Measurements from ENCODE around the gene FKBP9.
"Not testable (repeated sequence)": the region's sequence is repeated elsewhere in the genome, so short reads cannot be mapped to it uniquely, and the experiment has no call there.

FKBP9 gene

DNA sequence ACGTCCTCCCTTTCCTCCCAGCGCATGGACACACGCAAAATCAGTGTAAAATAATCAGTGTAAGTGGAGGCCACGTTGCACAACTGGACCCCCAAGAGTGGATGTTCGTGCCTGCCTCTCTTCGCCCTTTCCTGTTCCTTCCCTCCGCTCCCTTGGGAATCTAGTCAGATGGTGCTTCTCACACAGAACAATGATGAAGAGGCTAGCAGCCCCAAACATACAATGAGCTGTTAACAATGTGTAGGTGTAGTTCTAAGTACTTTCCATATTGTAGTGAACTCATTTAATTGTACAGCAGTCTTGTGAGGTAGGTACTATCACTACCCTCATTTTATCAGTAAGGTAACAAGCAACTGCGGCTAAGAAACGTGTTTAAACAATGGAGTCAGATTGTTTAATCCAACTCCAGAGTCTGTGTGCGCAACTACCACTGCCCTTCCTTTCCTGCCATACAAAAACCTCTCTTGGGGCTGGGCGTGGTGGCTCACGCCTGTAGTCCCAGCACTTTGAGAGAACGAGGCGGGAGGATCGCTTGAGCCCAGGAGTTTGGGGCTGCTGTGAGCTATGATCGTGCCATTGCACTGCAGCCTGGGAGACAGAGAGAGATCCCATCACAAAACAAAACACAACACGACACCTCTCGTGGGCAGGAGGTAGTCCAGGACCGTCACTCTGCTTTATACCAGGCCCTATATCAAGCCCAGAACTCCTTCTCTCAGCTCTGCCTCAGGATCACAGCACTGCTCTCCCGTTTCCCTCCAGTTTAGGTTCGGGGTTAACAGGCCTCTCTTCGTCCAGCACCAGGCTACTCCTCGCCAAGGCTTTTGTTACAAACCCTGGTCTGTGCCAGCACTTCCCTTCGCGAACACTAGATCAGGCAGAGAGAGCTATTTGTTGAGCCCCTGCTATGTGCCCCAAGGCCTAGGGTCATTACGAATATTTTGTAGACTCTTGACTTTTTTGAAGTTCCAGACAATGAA, 1.1 kb downstream of the FKBP9 start:
- DNase-seq (ENCODE audit: low read depth) = no peak

DNA sequence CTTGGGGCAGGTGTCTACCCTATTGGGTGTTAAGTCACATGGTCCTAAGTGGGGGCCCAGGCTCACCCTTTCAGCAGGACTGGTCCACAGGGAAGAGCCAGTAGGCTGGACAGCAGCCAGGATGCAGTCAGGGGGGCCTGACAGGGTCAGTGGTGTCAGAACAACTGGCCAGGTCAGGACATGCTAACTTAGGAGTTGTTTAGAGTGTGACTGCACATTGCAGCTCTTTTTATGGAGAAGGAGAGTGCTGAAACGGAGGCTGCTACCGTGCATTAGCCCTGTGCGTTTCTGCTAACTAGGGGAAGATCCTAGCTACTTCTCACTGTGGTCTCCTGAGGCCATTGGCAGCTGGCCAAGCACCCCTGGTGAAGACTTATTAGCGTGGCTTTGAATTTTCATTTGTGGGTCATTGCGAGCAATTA, 6.7 kb downstream of the FKBP9 start:
- not testable (repeated sequence) for DNase-seq (ENCODE audit: low read depth)

GRCh38 chr7:32964461-32965159, 7.4 kb downstream of the FKBP9 start:
- DNase-seq (ENCODE audit: low read depth) = not testable (repeated sequence)

DNA sequence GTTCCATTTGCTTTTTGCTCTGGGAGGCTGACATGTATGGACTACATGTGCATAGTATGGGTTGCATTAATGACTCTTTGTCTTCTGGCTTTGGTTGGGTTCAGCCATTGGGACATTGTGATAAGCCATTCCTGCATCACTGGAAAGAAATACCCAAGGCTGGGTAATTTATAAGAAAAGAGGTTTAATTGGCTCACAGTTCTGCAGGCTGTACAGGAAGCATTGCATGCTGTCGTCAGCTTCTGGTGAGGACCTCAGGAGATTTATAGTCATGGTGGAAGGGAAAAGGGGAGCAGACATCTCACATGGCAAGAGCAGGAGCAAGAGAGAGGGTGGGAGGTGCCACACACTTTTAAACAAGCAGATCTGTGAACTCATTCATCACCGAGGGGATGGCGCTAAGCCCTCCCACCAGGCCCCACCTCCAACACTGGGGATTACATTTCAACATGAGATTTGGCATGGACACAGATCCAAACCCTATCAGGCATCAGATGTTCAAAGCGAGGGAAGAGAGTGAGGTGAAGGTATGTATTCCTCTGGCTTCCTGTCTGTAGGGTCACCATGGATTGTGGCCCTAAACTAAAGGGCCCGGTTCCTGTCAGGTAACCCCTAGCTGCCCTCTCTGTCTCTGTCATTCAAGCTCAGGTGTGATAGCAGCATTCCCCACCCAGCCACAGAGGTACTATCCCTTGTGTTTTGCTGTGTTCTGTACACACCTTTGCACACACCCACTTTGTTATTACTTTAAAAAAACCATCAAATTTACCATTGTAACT, 9.4 kb downstream of the FKBP9 start:
- DNase-seq (ENCODE audit: low read depth) = not testable (repeated sequence)

- not testable (repeated sequence) for DNase-seq (ENCODE audit: low read depth)
Measured at GRCh38 chr7:32967268-32967582, 10.0 kb downstream of the FKBP9 start.

- not testable (repeated sequence) for DNase-seq (ENCODE audit: low read depth)
Measured at GRCh38 chr7:32971967-32972366, 14.7 kb downstream of the FKBP9 start.

- not testable (repeated sequence) for DNase-seq (ENCODE audit: low read depth)
Measured at GRCh38 chr7:32977159-32977558, 19.9 kb downstream of the FKBP9 start.

GRCh38 chr7:32979246-32979645, 22.0 kb downstream of the FKBP9 start:
- DNase-seq (ENCODE audit: low read depth) = not testable (repeated sequence)

- DNase-seq (ENCODE audit: low read depth) = not testable (repeated sequence)
Measured at GRCh38 chr7:32979902-32980301, 22.7 kb downstream of the FKBP9 start.

DNA sequence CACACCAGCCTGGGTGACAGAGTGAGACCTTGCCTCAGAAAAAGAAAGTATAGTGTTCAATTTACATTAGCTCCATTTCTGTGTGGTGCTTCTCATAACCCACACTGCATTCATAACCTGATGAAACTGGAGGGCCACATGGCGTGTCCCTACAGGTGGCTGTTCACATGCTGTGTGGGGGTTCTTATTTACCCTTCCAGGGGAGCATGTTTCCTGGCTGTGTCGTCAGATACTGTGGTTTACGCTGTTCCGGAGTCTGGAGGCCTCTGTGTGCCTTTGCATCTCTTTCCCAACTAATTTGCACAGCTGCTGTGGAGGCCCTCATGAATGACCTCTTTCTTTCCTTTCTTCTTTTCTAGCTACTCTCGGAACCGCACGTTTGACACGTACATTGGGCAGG, 30.9 kb downstream of the FKBP9 start:
- not testable (repeated sequence) for DNase-seq (ENCODE audit: low read depth)

DNA sequence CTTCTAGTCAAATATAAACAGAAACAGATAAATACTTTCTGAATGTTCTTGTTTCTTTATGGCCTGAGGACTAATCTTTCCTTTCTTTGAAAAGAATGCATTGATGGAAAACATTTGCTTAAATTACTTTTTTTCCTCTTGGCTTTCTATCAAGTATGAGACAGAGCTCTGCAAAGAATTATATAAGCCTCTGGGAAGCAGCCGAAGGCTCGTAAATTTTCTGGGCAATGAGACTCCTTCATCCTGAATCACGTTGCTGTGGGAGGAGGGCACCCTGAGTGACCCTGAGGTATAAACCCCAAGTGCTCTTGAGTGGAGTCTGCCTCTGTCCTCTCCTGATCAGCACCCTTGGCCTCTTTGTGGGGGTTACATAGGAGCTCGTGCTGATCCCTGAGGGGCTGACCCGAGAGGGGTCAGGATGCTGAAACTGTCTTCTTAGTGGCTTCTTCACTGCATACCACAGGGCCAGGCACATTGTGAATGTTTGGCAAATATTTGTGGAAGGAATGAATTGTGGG, 33.9 kb downstream of the FKBP9 start:
- DNase-seq (ENCODE audit: low read depth) = not testable (repeated sequence)

- not testable (repeated sequence) for DNase-seq (ENCODE audit: low read depth)
Measured at GRCh38 chr7:32991975-32992700, 34.9 kb downstream of the FKBP9 start.

- DNase-seq (ENCODE audit: low read depth) = not testable (repeated sequence)
Measured at GRCh38 chr7:32992750-32993149, 35.5 kb downstream of the FKBP9 start.

GRCh38 chr7:32997956-32998355, 40.7 kb downstream of the FKBP9 start:
- DNase-seq (ENCODE audit: low read depth) = not testable (repeated sequence)

DNA sequence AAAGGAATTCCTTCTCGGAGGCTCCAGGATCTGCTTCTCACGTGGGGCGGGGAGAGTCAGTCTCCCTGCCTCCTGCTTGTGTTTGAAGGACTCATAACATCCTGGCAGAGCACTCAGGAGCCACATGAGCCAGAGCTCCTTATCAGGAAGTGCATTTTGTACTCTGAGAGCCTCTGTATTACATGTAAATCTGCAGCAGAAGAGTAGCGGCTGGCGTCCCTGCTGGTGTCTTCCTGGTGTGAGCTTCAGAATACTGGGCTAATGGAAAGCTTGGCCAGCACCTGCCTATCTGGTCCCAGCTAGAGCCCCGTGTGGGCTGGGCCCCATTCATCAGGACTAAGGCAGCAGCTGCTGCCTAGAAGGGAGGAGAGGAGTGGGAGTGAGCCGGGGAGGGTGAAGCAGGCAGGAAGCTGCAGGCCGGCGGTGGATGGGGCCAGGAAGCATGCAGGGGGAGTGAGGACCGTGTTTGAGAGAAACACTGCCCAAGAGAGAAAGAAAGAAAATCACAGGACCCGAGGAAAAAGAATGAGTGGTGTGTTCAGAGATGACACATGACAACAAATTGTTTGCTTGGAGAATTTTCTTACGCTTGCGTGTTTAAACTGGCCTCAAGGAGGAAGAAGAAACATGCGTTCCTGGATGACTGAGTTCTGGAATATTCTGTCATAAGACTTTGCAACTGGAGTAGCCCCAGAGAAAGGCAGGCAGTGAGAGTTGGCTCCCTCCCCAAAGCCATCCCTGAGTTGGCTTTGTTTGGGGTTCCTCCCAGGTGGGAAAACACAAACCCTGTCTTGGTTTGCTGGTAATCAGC, 41.3 kb downstream of the FKBP9 start:
- not testable (repeated sequence) for DNase-seq (ENCODE audit: low read depth)

DNA sequence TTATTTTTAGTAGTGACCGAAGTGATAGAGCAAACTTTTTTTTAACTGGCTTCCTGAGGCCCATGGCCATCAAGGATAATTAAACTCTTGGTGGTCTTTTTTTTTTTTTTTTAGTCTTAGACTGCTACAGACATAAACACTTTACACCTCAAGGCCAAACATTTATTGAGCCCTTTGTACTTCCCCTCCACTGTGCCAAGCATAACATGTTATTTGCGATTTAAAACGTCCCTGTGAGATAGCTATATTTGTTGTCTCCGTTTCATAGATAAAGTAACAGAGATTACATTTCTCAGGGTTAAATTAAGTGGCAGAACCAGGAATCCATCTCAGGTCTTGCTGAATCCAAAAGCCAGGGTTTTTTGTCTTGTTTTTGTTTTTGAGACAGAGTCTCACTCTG, 42.1 kb downstream of the FKBP9 start:
- DNase-seq (ENCODE audit: low read depth) = not testable (repeated sequence)

DNA sequence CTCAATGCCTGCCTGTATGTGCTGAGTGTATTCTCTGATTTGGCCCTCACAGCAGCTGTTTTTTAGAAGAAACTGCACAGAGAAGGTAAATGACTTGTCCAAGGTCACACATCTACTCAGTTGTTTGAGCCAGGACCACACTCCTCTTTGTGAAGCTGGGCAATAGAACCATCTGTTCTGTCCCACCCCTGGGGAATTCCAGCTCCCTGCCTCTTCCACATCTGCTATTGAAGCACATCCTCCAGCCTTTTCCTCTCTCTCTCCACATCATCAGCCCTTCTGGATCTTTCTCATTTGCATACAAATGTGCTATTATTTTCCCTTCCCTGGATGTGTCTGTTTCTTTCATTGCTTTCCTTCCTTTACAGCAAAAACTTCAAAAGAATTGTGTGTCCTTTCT, 45.9 kb downstream of the FKBP9 start:
- not testable (repeated sequence) for DNase-seq (ENCODE audit: low read depth)

GRCh38 chr7:33004104-33004616, 46.9 kb downstream of the FKBP9 start:
- not testable (repeated sequence) for DNase-seq (ENCODE audit: low read depth)

DNA sequence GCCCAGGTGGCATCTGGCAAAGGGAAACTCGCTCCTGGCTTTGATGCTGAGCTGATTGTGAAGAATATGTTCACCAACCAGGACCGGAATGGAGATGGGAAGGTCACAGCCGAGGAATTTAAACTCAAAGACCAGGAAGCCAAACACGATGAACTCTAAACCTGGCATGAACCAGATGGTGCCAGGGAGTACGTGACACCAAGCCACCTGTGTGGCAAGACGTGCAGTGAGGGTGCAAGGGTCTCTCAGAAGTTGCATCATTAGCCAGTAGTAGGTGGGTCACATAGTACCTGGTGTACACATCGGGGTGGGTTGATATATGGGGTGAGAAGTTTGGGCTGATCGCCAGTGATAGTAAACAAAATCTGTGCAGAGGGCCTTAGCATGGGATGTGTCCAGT, 48.0 kb downstream of the FKBP9 start:
- not testable (repeated sequence) for DNase-seq (ENCODE audit: low read depth)

- DNase-seq (ENCODE audit: low read depth) = not testable (repeated sequence)
Measured at GRCh38 chr7:33005690-33006089, 48.5 kb downstream of the FKBP9 start.
